ENCODE measurements around the gene MBD3L3.

- TF ChIP-seq EZH2 (optimal IDR thresholded peaks at IDR 0.05; ENCODE audit: low read depth, low read length) (no peak), EZH2phosphoT487 (IDR thresholded peaks at IDR 0.05; ENCODE audit: low read length) (no peak)
These were observed 10.8 kb upstream of the MBD3L3 start, which contains the start of gene ZNF557 for GRCh38 chr19:7069042-7069903.
